ENCODE measurements around the gene CHIT1.
"Not testable (repeated sequence)": the region's sequence is repeated elsewhere in the genome, so short reads cannot be mapped to it uniquely, and the experiment has no call there.

CHIT1 gene

DNA sequence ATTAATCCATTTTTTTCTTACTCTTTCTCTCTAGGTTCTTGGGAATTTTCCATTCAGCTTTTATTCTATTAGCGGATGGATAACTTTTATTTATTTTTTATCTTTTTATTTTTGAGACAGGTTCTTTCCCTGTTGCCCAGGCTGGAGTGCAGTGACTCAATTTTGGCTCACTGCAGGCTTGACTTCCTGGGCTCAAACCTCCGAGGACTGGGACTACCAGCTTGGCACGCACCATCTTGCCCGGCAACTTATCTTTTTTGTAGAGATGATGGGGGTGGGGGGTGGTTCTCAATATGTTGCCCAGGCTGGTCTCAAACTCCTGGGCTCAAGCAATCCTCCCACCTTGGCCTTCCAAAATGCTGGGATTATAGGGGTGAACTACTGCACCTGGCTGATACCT lies 36.1 kb upstream of the CHIT1 start:
- no peak for FAIRE-seq

DNA sequence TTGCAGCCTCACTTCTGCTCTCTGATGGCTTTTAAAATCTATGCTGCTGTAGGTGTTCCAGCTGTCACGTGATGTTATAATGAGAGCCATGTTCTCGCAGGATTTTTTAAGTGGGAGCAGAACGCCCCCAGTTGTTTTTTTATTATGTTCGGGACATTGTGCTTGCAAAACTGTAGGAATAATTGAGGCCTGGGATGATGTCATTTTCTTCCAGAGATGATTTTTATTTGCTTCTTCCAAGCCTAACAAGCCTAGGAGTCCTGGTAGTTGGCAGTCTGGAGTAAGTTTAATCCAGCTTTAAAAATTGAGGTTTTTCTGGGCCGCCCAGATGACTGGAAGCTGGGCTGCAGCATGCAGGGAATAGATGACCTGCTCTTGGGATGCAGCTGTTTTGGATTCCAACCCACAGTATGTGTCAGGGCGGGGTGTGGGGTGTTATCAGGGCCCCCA lies 34.6 kb upstream of the CHIT1 start:
- FAIRE-seq: no peak

DNA sequence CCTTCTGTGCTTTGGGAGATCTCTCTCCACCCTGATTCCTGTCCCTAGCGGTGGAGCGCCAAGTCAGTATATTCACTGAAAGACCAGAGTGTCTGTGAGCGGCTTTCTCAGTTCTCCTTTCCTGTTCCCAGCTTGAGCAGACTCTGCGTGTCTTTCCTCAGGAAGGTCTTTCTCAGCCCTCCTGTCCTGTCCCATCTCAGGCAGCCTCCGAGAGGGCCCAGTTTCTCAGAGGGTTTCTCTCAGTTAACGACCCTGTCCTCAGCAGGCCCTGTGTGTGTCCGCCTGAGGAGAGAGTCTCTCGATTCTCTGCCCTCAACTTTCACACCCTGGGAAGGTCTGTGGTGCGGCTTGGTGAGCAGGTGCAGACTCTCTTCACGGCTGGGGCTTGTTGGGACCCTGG lies 34.0 kb upstream of the CHIT1 start:
- FAIRE-seq: no peak

DNA sequence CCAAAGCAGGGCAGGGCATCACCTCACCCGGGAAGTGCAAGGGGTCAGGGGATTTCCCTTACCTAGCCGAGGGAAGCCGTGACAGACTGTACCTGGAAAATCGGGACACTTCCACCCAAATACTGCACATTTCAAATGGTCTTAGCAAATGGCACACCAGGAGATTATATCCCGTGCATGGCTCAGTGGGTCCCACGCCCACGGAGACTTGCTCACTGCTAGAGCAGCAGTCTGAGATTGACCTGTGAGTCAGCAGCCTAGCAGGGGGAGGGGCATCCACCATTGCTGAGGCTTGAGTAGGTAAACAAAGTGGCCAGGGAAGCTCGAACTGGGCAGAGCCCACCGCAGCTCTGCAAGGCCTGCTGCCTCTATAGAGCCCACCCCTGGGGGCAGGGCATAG lies 27.2 kb upstream of the CHIT1 start:
- FAIRE-seq: not testable (repeated sequence)

DNA sequence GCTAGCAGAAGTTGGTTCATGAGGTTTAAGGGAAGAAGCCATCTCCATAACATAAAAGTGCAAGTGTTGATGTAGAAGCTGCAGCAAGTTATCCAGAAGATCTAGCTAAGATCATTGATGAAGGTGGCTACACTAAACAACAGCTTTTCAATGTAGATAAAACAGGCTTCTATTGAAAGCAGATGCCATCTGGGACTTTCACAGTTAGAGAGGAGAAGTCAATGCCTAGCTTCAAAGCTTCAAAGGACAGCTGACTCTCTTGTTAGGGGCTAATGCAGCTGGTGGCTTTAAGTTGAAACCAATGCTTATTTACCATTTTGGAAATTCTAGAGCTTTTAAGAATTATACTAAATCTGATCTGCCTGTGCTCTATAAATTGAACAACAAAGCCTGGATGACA lies 25.3 kb upstream of the CHIT1 start:
- not testable (repeated sequence) for FAIRE-seq

DNA sequence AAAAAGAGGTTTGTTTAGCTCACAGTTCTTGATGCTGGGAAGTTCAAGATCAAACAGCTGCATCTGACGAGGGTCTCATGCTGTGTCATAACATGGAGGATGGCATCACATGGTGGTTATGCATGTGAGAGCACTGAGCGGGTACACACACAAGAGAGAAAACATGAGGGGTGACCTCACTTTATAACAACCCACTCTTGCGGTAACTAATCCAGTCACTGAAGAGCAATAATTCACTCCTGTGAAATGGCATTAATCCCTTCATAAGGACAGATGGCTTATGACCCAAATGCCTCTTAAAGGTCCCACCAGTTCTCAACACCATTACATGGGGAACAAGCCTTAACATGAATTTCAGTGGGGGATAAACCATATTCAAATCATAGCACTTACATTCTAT lies 23.2 kb upstream of the CHIT1 start:
- FAIRE-seq: no peak

DNA sequence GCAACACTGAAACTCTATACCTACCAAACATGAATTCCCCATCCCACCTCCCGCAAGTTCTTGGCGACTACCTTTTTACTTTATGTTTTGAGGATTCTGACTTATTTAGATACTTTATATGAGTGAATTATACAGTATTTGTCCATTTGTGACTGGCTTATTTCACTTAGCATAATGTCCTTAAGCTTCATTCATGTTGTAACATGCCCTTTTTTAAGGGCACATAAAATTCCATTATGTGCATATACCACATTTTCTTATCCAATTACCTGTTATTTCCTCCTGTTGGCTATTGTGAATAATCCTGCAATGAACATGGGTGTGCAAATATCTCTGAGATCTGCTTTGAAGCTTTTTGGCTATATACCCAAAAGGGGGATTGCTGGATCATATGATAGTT lies 22.0 kb upstream of the CHIT1 start:
- FAIRE-seq: no peak

DNA sequence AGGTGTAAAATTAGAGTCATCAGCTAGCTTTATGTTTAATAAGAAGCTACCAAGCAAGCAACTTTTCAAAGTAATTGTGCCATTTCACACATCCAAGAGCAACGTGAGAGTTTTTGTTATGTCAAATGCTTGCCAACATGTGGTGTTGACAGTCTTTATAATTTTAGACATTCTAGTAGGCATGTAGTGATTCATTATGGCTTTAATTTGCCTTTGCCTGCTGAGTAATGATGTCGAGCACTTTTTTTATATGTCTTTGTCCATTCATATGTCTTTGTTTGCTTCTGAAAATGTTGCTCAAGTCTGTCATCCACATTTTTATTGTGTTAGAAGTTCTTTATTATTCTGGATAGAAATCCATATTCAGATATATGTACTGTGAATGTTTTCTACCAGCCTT lies 21.4 kb upstream of the CHIT1 start:
- FAIRE-seq: no peak

DNA sequence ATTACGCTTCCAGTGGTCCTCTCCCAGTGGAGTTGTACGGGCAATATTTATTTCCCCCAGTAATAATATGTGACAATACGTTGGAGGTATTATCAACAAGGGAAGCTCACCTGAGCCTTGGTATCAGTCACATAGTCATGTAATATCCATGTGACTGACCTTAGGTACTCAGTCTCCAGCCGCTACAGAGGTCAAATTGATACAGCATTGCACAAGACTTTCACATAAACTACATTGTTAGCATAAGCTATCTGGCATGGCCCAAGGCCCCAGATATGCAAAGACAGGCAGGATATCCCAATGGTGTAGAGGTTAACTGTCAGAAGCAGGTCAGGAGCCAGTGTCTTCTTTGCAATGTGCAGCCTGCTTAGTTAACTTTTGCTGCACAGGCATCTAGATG lies 15.3 kb upstream of the CHIT1 start:
- no peak for FAIRE-seq

DNA sequence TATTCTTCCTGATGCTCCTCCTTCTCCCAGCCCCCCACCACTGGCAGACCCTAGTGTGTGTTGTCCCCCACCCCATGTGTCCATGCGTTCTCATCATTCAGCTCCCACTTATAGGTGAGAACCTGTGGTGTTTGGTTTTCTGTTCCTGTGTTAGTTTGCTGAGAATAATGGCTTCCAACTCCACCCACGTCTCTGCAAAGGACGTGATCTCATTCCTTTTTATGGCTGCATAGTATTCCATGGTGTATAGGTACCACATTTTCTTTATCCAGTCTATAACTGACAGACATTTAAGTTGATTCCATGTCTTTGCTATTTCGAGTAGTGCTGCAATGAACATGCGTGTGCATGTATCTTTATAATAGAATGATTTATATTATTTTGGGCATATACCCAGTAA lies 12.2 kb upstream of the CHIT1 start:
- not testable (repeated sequence) for FAIRE-seq

DNA sequence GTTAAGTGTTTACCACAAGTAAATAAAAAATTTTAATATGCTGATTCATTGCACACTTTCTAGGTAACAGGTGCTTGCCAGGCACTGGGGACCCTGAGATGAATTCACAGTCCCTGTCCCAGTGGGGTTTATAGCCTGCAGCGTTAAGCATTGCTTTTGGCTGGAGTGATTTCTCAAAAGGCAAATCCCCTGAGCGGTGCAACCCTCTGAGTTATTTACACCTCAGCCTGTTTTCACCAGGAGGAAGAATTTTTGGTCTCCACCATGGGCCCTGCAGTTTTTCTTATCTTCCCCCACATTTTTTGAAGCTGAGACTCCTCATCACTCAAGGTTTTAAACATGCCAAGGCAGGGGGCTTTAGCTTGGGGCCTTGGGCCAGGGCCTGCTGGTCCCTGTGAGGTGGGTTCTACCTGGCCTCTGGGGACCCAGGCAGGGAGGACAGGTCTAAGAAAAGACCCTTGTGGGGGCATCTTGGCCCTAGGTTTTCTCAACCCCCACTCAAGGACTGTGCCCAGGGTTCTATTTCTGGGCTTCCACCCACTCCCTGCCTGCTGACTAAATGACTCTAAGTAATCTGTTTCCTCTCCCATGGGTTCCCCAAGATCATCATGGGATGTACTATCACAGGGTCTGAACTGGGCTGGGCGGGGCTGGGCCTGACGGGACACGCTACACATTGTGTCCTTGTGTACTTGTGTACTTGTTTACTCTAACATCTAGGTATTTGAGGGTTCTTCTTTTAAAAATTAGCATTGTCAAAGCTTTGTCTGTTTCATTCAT lies 10.2 kb upstream of the CHIT1 start:
- no peak for FAIRE-seq

DNA sequence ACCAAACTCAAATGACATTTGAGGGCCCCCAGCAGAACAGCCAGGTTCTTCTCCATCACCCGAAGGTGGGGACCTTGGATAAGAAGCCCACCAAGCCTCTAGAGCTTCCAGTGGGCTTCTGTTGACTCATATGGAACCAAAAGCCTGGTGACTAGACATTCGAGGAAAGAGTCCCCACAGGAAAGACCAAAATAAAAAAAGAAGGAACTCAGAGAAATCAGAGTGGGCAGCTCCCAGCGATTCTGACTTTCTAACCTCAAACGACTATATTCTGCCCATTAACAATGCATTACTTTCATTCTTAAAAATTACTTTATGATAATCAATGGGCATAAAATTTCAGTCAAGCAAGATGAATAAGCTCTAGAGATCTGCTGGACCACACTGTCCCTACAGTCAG lies 9.6 kb upstream of the CHIT1 start:
- no peak for FAIRE-seq

DNA sequence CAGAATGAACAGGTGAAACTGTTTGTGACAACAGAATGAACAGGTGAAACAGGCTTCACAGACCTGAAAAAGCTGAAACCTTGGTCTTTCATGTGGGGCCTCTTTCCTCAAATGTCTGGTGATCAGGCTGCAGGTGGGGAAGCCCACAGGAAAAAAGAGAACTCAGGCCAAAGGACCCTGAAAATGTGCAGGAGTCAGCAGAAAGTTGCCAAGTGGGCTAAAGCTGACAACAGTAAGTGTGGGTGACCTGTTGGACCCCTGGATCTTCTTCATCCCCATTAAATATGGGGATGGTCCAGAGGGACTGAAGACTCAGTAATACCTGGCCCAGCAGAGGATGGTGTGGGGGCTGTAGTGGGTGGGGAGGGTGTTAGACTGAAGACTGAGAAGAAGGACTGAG lies 9.1 kb upstream of the CHIT1 start:
- no peak for FAIRE-seq

DNA sequence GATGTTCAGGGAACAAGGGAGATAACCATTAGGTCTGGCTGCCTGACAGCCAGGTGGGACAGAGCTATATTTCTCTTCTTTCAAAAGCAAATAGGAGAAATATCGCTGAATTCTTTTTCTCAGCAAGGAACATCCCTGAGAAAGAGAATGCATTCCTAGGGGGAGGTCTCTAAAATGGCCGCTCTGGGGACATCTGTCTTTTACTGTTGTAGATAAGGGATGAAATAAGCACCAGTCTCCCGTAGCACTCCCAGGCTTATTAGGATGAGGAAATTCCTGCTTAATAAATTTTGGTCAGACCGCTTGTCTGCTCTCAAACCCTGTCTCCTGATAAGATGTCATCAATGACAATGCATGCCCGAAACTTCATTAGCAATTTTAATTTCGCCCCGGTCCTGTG lies 5.4 kb upstream of the CHIT1 start:
- FAIRE-seq: not testable (repeated sequence)

DNA sequence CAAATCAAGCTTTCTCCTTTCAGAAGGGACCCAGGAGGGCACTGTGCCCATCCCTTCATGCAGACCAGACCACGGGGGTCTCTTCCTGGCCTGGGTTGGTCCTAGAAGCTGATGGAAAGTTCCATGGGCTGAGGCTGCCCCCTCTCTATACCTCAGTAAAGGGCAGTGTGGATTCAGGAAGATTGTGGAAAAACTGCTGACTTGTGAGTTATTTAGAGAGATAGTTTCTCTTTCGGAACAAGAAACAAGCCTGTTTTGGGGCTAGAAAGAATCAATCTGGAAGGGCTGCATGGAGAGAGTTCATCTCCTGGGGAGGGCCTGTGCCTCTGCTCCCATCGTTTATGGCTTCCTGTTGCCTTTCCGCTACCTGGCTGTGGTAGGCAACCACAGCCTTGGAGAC lies 803 bp downstream of the CHIT1 start:
- no peak for FAIRE-seq

DNA sequence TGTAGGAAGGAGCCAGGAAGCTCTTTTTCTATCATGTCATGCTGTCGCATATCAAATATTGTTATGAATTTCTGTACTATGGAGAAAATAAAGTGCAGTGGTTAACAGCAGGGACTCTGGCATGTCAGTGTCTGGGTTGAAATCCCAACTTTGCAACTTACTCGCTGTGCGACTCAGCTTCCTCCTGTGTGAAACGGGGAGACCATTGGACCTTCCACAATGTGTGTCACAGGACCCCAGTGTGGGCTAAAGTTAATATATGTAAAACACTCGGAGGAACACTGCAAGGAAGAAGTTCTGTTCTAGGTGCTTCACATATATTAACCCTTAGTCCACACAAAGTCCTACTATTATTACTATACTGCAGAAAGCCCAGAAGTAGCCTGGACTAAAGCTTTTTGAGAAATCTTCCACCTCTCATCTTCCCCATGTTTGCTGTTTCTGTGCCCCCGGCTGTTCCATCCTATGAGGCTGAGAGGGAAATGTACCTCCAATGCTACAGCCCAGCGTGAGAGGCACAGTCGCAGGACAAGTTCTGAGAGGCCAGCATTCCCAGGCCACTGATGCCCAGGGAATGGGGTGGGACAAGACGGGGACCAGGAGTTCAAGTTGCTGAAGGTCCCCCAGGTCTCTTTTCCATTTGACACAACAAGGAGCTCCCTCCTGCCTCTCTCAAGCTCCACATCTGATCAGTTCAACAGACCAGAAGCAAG lies 1.9 kb downstream of the CHIT1 start:
- FAIRE-seq: no peak

DNA sequence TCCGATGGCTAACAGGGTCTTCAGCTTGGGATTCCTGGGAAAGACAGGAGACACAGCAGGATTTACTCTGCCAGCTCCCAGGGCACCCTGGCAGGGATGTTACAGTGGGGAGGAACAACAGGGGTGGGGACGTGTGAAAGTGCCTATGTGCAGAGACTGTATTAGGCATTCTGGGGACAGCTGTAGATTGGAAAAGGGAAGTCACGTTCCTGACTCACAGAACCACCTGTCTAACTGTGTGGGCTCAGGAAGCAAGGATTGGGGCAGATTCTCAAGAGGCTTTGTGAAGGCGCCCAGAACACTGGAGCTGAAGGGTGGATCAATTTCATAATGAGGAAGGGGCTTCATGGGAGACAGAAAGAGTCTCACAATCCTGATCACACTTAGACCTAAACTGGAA lies 4.4 kb downstream of the CHIT1 start:
- no peak for FAIRE-seq

DNA sequence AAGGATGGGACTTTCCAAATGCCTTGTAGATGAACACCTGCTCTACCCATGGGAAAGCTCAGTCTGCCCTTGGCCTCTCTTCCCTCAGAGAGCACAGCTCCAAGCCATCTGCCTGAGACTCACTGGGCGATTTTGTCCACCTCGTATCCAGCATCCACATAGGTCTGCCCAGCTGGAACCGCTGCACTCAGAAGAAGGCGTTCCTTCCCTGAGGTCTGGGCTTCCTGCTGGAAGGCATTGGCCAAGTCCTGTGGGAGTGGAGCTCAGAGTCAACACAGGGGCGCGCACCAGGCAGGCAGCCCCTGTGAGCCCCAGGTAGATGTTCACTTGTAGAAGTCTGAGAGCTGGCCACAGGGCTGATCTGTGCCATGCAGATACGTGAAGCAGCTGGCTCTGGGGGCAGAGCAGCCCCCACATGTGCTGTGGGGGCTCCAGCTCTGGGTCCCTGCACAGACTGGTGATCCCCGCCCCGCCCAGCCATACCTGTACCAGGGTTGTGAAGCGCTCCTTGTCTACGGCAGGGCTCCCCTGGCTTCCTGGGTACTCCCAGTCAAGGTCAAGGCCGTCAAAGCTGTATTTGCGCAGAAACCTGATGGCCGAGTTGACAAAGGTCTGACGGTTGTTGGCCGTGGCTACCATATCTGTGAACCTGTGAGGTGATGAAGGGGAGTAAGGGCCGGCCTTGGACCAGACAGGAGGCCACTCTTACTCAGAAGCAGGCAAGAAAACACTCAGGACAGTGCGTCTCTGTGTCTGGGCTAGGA lies 6.3 kb downstream of the CHIT1 start:
- no peak for FAIRE-seq

DNA sequence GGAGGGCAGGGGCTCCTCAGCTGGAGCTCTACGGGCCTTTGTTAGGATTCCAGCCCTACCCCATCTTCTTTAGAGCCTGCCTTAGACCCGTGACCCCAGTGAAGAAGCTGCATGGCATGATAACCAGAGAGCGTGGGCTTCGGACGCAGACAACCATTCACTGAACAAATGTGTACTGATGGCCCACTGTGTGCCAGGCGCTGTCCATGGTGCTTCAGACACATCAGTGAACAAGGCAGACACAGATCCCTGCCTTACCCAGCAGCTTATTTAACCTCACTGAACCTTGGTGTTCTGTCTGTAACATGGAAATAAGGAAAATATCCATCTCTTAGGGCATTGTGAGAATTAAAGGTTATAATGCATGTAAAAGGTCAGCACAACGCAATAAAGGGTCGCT lies 9.5 kb downstream of the CHIT1 start:
- no peak for FAIRE-seq

DNA sequence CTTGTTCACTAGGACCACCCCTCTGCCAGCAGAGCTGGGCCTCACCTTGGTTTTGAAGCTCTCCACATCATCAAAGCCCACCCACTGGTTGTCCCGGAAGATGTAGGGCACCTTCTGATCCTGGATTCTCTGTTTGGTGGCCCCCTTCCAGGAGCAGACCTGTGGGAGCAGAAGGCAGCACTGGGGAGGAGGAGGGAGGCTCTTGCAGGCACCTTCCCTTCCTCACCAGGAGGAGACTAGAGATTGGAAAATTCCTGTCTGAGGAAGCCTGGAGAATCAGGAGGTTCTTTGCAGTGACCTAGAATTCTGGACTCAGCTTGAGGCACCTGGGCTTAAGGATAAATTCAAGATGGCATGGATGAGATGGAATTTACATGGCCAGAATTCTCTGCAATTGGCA lies 10.3 kb downstream of the CHIT1 start:
- FAIRE-seq: no peak

DNA sequence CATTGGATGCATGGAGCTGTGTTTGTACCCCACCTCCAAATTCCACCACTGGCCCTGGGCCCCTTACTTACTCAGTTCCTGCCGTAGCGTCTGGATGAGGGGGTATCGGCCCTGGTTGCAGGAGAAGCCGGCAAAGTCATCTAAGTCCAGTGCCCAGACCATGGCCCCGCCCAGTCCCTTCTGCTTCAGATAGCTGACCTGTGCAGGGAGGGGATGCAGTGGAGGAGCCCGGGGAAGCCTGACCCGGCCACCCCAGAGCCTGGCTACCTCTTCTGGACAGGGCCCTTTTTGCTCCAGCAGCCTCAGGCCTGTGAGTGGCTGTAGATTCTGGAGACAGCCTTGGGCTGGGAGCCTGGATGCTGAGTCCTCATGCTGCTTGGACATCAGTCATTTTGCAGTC lies 11.8 kb downstream of the CHIT1 start:
- no peak for FAIRE-seq

DNA sequence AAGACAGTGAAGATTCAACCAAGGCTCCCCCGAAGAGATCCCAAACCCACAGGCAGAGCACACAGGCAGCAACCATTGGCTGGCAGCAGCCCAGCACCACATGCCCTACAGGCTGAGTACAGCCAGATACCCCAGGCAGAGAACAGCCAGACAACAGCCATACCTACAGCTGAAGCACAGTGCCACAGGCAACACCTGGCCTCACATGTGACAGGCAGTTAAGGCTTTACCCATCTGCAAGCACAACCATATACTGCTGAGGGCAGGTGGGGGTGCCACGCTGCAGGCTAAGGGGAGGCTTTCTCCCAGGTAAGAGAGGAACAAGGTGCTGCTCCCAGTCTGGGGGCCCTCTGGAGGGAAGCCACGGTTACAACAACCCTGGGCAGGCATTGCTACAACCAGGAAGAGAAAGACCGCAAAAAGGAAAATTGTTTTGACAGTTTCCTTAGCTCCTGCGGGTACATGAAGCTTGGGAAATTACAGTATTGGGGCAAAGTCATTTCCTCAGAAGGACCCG lies 12.3 kb downstream of the CHIT1 start:
- no peak for FAIRE-seq

DNA sequence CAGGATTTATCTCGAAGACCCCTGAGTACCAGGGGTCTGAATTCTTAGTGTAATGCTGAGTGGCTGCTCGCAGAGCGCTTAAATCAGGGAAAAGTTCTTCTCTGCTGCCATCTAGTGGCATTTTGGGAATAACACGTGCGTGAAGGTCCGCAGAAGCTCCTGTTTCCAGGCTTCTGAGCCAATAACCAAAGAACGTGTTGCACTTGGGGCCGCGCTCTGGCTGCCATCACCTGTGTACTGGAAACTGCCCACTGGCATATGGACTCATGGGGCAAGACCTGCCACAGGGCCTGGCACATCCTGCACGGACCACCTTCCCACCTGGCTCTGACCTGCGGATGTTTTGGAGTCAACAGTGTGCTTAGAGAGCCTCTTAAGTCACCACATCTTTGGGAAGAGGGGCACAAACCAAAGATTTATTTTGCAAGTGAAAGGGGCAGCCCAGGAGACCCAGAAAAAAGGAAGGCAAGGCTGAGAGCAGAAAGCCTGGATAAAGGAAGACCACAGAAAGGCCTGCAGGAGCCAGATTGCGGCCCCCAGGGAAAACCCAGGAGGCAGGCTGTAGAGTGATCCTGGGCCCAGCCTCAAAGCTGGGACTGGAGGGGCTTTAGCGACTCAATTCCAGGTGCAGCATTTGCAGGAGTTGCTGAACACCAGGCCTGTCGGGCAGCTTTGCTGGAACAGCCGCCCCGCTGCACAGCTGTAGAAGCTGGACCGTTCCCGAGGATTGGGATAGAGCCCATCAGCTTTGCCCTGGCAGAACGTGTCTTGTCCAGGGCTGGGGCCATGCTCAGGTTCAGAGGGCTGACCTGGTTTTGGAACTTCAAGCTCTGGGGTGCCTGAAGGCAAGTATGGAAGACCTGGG lies 13.0 kb downstream of the CHIT1 start:
- FAIRE-seq: no peak

All from islet of Langerhans (tissue), 1 donor.